Measurements from ENCODE around the gene GP1BA. TPM values are rescaled to one million over a fixed set of nuclear protein-coding genes. Genes with fewer than 3 reads are reported as not detected.
A peak's percentile ranks its signal among the peaks of the same experiment; 100 is the strongest.

GP1BA gene
- total RNA-seq, 1 donor from 2014 or later: 0.47 TPM

DNA sequence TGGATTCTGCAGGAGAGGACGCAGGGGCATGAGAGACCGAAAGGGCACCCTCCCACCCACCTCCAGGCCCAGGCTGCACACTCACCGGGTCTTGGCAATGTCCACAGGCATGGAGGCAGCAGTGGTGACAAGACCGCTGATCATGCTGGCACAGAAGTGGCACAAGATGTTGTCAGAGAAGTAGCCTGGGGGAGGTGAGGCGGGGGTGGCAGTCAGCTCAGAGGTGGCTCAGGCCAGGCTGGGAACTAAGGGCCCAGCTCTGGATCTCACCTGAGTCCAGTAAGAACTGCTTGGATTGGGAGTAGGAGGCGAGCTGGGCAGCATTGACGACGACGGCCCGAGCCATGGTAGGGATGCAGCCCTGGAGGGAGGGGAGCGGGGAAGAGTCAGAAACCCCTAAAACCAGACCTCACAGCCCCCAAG lies 6.0 kb downstream of the GP1BA start:
- Mint-ChIP-seq H3K27ac (ENCODE audit: unreplicated experiment) (no peak overlapping the region), H3K27me3 (ENCODE audit: unreplicated experiment) (peaks cover 16% of the 10 kb centered on the region), H3K9me3 (ENCODE audit: unreplicated experiment) (peaks cover 11% of the 10 kb centered on the region), H3K4me3 (ENCODE audit: unreplicated experiment) (peak overlapping the region; percentile 97), H3K36me3 (ENCODE audit: unreplicated experiment) (no peaks in the 10 kb centered on the region), H3K4me1 (ENCODE audit: low read depth, unreplicated experiment) (peaks cover 14% of the 10 kb centered on the region)
- DNase-seq: no peak
- TF ChIP-seq, protein P1, sequence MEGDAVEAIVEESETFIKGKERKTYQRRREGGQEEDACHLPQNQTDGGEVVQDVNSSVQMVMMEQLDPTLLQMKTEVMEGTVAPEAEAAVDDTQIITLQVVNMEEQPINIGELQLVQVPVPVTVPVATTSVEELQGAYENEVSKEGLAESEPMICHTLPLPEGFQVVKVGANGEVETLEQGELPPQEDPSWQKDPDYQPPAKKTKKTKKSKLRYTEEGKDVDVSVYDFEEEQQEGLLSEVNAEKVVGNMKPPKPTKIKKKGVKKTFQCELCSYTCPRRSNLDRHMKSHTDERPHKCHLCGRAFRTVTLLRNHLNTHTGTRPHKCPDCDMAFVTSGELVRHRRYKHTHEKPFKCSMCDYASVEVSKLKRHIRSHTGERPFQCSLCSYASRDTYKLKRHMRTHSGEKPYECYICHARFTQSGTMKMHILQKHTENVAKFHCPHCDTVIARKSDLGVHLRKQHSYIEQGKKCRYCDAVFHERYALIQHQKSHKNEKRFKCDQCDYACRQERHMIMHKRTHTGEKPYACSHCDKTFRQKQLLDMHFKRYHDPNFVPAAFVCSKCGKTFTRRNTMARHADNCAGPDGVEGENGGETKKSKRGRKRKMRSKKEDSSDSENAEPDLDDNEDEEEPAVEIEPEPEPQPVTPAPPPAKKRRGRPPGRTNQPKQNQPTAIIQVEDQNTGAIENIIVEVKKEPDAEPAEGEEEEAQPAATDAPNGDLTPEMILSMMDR (IDR thresholded peaks at IDR 0.05; ENCODE audit: partially characterized antibody, unreplicated experiment): no peak

DNA sequence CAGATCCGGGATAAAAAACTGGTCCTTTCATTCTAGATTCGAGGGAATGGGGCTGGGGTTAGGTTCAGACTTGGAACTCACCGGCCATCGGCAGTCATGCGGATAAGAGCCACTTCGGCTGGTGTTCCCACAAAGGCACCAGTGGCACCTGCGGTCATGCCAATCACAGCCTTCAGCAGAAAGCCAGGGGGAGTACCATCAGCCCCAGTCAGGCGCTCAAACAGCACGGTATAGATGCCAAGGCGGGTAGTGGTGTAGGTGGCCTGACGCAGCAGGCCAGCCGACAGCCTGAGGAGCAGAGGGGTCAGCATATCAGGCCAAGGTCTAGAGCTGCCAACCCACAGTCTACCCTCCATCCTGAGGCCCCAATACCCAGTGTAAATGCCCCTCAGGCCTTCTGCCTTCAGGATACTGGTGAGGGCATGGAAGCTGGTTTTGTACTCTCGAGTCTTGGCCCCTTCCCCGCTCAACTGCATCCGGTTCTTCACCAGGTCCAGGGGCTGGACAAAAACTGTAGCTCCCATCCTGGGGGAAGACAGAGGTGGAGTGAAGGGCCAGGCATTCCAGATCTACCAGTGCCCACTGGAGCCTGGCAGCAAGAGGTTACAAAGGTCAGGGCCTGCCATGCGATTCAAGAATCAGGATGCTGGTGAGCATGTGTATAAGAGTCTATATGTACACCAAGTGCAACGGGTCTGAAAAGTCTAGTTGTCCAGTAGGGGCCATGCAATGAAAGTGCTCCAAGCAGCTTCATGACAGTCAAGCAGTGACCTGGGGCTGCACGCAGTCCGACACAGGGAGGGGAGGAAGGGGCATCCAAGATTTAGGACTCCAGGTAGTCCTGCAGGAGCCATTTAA lies 6.8 kb downstream of the GP1BA start:
- Mint-ChIP-seq H3K27ac (ENCODE audit: unreplicated experiment) (peak overlapping the region; percentile 91), H3K27me3 (ENCODE audit: unreplicated experiment) (peaks cover 14% of the 10 kb centered on the region), H3K9me3 (ENCODE audit: unreplicated experiment) (peaks cover 8% of the 10 kb centered on the region), H3K4me3 (ENCODE audit: unreplicated experiment) (peak overlapping the region; percentile 97), H3K4me1 (ENCODE audit: low read depth, unreplicated experiment) (peaks cover 14% of the 10 kb centered on the region), H3K36me3 (ENCODE audit: unreplicated experiment) (no peaks in the 10 kb centered on the region)
- TF ChIP-seq, protein P1 (IDR thresholded peaks at IDR 0.05; ENCODE audit: partially characterized antibody, unreplicated experiment): no peak
- DNase-seq: no peak

- H3K36me3 Mint-ChIP-seq (ENCODE audit: unreplicated experiment): no peaks in the 10 kb centered on the region
- peaks cover 8% of the 10 kb centered on the region for H3K9me3 Mint-ChIP-seq (ENCODE audit: unreplicated experiment)
- H3K4me1 Mint-ChIP-seq (ENCODE audit: low read depth, unreplicated experiment): peaks cover 14% of the 10 kb centered on the region
- TF ChIP-seq, protein P1 (IDR thresholded peaks at IDR 0.05; ENCODE audit: partially characterized antibody, unreplicated experiment): no peak
- peaks cover 14% of the 10 kb centered on the region for H3K27me3 Mint-ChIP-seq (ENCODE audit: unreplicated experiment)
- peak overlapping the region; percentile 97 for H3K4me3 Mint-ChIP-seq (ENCODE audit: unreplicated experiment)
- peak; percentile 52 for DNase-seq
- H3K27ac Mint-ChIP-seq (ENCODE audit: unreplicated experiment): peak overlapping the region; percentile 91
Measured at GRCh38 chr17:4939546-4939795, 7.4 kb downstream of the GP1BA start.

- Mint-ChIP-seq H3K36me3 (ENCODE audit: unreplicated experiment) (no peaks in the 10 kb centered on the region), H3K9me3 (ENCODE audit: unreplicated experiment) (peaks cover 8% of the 10 kb centered on the region), H3K4me1 (ENCODE audit: low read depth, unreplicated experiment) (peaks cover 14% of the 10 kb centered on the region), H3K27me3 (ENCODE audit: unreplicated experiment) (peaks cover 14% of the 10 kb centered on the region), H3K27ac (ENCODE audit: unreplicated experiment) (peak within 1 kb of the TSS; percentile 98), H3K4me3 (ENCODE audit: unreplicated experiment) (peak within 1 kb of the TSS; percentile 98)
- TF ChIP-seq, protein P1 (IDR thresholded peaks at IDR 0.05; ENCODE audit: partially characterized antibody, unreplicated experiment): no peak
- peak; percentile 88 for DNase-seq
Measured at GRCh38 chr17:4939796-4940554, 7.9 kb downstream of the GP1BA start, which contains the start of the genes RNF167 and SLC25A11. Gene RNF167 (plus strand): TSS chr17:4940268. CDS start chr17:4940910, 642 bp downstream. Gene SLC25A11 (minus strand): TSS chr17:4940046. CDS start chr17:4939910, 136 bp downstream.
